GM12878 (cell line): ENCODE data around the gene RAB23. TPM values are rescaled to one million over a fixed set of nuclear protein-coding genes. Genes with fewer than 3 reads are reported as not detected.

ENCODE experiments used
- ATAC-seq: fragments of 200-7000 bp; cut with Tn5 transposase; 3 replicates; pipeline ENCODE4 v1.9.1; 2020; ENCODE audit warnings: mild to moderate bottlenecking, moderate library complexity
- BruUV-seq: library from RNA; stranded (reverse); fragments of 400-500 nt; replicated peaks from 2 replicates; lab custom pipeline; 2021; lab: Mats Ljungman, UMichigan
- CTCF ChIA-PET: fragments of 300-600 bp; sonication (Branson Sonifier 250); formaldehyde crosslinking; extraction: SDS; loops from one replicate; lab custom pipeline; 2021; ENCODE audit warnings: inconsistent platforms; lab: Yijun Ruan, JAX
- POLR2A ChIA-PET: fragments of 350-600 bp; formaldehyde crosslinking; extraction: SDS; loops from one replicate; lab custom pipeline; 2021; ENCODE audit warnings: inconsistent platforms; lab: Charles Lee
- RAD21 ChIA-PET: fragments of 300-600 bp; sonication (Branson Sonifier 250); formaldehyde crosslinking; loops from one replicate; lab custom pipeline; 2023; ENCODE audit warnings: antibody characterized with exemption; ENCODE audit not compliant: unreplicated experiment; lab: Charles Lee
- SMC1A ChIA-PET: fragments of 300-600 bp; sonication (Branson Sonifier 250); formaldehyde crosslinking; loops from one replicate; lab custom pipeline; 2023; ENCODE audit not compliant: unreplicated experiment, uncharacterized antibody; lab: Charles Lee
- DNase-seq: peaks from one replicate; pipeline ENCODE4 v3.0.0-alpha.2; 2011; ENCODE audit warnings: low read depth, low spot score
- FAIRE-seq: peaks from 3 replicates; lab custom pipeline; 2011; peaks lifted over from hg19 to GRCh38; lab: Jason Lieb, UNC
- H2AFZ ChIP-seq: 2 replicates; pipeline ENCODE4 v1.6.0; 2011; ENCODE audit warnings: low read depth, low read length, control low read depth; ENCODE audit not compliant: control insufficient read depth
- H3K27ac ChIP-seq: 2 replicates; pipeline ENCODE4 v1.5.1; 2011; ENCODE audit warnings: control low read depth; ENCODE audit not compliant: control insufficient read depth, insufficient read depth
- H3K27me3 ChIP-seq, 2 experiments: replicated peaks in 1 of 2; 2 replicates each; pipeline versions ENCODE4 v1.6.0 to v1.6.1; 2011; ENCODE audit warnings: low read length in 1 of 2; ENCODE audit not compliant: control insufficient read depth in 2 of 2, insufficient read depth in 2 of 2
- H3K36me3 ChIP-seq, 2 experiments: 2 replicates each; pipeline ENCODE4 v1.5.1; 2011; ENCODE audit warnings: low read length in 1 of 2; ENCODE audit not compliant: control insufficient read depth in 2 of 2, insufficient read depth in 2 of 2
- H3K4me1 ChIP-seq: 2 replicates; pipeline ENCODE4 v1.6.1; 2011; ENCODE audit warnings: mild to moderate bottlenecking, low read length, moderate library complexity, mixed read lengths; ENCODE audit not compliant: control insufficient read depth, insufficient read depth
- H3K4me2 ChIP-seq: 2 replicates; pipeline ENCODE4 v1.6.0; 2011; ENCODE audit warnings: control low read depth; ENCODE audit not compliant: control insufficient read depth, insufficient read depth
- H3K4me3 ChIP-seq: fragments of 200-600 bp; sonication (generic); 2 replicates; pipeline ENCODE4 v1.5.1; 2016
- H3K79me2 ChIP-seq: 2 replicates; pipeline ENCODE4 v1.6.0; 2011; ENCODE audit warnings: low read length; ENCODE audit not compliant: control insufficient read depth, insufficient read depth
- H3K9ac ChIP-seq: 2 replicates; pipeline ENCODE4 v1.8.0; 2011; ENCODE audit warnings: low read length, control low read depth, mixed read lengths; ENCODE audit not compliant: control insufficient read depth, insufficient read depth
- H3K9me3 ChIP-seq: replicated peaks from 3 replicates; pipeline ENCODE4 v1.5.1; 2011; ENCODE audit warnings: mild to moderate bottlenecking, low read length; ENCODE audit not compliant: control insufficient read depth, insufficient read depth
- H4K20me1 ChIP-seq: 2 replicates; pipeline ENCODE4 v1.6.0; 2011; ENCODE audit not compliant: control insufficient read depth, insufficient read depth
- BACH1 ChIP-seq: fragments of 450-650 bp; IDR thresholded peaks from 2 replicates; pipeline ENCODE4 v1.6.1; 2017; ENCODE audit warnings: mild to moderate bottlenecking, borderline replicate concordance
- FOS ChIP-seq: IDR thresholded peaks from 3 replicates; pipeline ENCODE4 v1.6.1; 2011; ENCODE audit warnings: borderline replicate concordance; ENCODE audit not compliant: insufficient read length; ENCODE audit errors: extremely low read depth
- FOXM1 ChIP-seq: IDR thresholded peaks from 2 replicates; pipeline ENCODE4 v1.6.1; 2012; ENCODE audit warnings: low read depth, mild to moderate bottlenecking, inconsistent platforms, low read length, moderate library complexity
- HDGF ChIP-seq: fragments of 450-650 bp; IDR thresholded peaks from 2 replicates; pipeline ENCODE4 v1.6.1; 2016; ENCODE audit warnings: antibody characterized with exemption
- PKNOX1 ChIP-seq: fragments of 450-650 bp; IDR thresholded peaks from 2 replicates; pipeline ENCODE4 v1.6.1; 2016; ENCODE audit warnings: mild to moderate bottlenecking
- RUNX3 ChIP-seq: IDR thresholded peaks from 2 replicates; pipeline ENCODE4 v1.6.1; 2012; ENCODE audit warnings: low read length, inconsistent platforms
- SMAD1 ChIP-seq: fragments of 450-650 bp; IDR thresholded peaks from 2 replicates; pipeline ENCODE4 v1.6.1; 2018; ENCODE audit warnings: mild to moderate bottlenecking, low read depth; ENCODE audit not compliant: partially characterized antibody
- SMARCA5 ChIP-seq: fragments of 450-650 bp; IDR thresholded peaks from 2 replicates; pipeline ENCODE4 v1.6.1; 2017; ENCODE audit warnings: mild to moderate bottlenecking
- SP1 ChIP-seq: IDR thresholded peaks from one replicate; pipeline ENCODE4 v1.6.1; 2011; ENCODE audit warnings: low read depth, low read length
- SRF ChIP-seq, 2 experiments: IDR thresholded peaks; 2 replicates each; pipeline ENCODE4 v1.6.1; 2011; ENCODE audit warnings: low read depth in 2 of 2, low read length in 2 of 2, mild to moderate bottlenecking in 1 of 2, moderate library complexity in 1 of 2
- ZNF207 ChIP-seq: fragments of 450-650 bp; IDR thresholded peaks from 2 replicates; pipeline ENCODE4 v1.6.1; 2014; ENCODE audit warnings: antibody characterized with exemption, mild to moderate bottlenecking, borderline replicate concordance
- ZZZ3 ChIP-seq: IDR thresholded peaks from 2 replicates; pipeline ENCODE4 v1.6.1; 2011; ENCODE audit warnings: low read depth; ENCODE audit not compliant: control insufficient read depth, insufficient read length
- WGBS: methylation state at CpG from one replicate; pipeline ENCODE4 v1.1.6; 2016; ENCODE audit warnings: low lambda C conversion rate; ENCODE audit not compliant: insufficient replicate concordance, insufficient coverage; ENCODE audit errors: missing lambda C conversion rate; 5-methylcytosine and 5-hydroxymethylcytosine counted together
- in situ Hi-C: fragments of 300-500 bp; cut with MboI; formaldehyde crosslinking; loops from 9 replicates; pipeline ENCODE4 v1.14.3; 2018; ENCODE audit warnings: mixed read lengths
- intact Hi-C: fragments of 100-400 bp; cut with micrococcal nuclease; formaldehyde crosslinking; loops from one replicate; pipeline ENCODE4 v1.14.2; 2022; ENCODE audit not compliant: unreplicated experiment
- polyA plus RNA-seq, 11 experiments: library from polyadenylated mRNA; depleted of rRNA in 4 of 11; unstranded in 6 of 11; stranded (reverse) in 5 of 11; fragments of >200 nt; fragmentation: Nextera tagmentation in 4 of 11; fragmentation: Illumina TruSeq in 1 of 11; extraction: Ambion mirVana in 4 of 11; extraction: Trizol in 1 of 11; gene quantifications; 1 replicate in 1 of 11; 2 replicates in 10 of 11; pipeline versions ENCODE4 v1.2.1 to v1.2.3, GENCODE V29; 2011 to 2016; ENCODE audit warnings: inconsistent platforms in 2 of 11, missing spikeins in 2 of 11, low read depth in 1 of 11
- total RNA-seq, 4 experiments: library from RNA; depleted of rRNA in 3 of 4; stranded (reverse); fragments of >200 nt in 3 of 4; fragmentation: Illumina TruSeq in 1 of 4; extraction: Trizol in 1 of 4; gene quantifications; 2 replicates each; pipeline versions ENCODE4 v1.2.1 to v1.2.3, GENCODE V29; 2013 to 2021

The RAB23 gene
- total and polyA plus RNA-seq, 10 of the 15 experiments (the other 5 are each of a cell fraction or from before 2014, with no cell fraction given), result 0.80 to 6.0 (median 3.1) TPM

- Histone ChIP-seq H3K4me2 (no peak overlapping the region), H3K36me3 (peaks cover 0 to 2% of the 10 kb centered on the region in 2 experiments; a peak in 1 of 4 replicates), H4K20me1 (no peaks in the 10 kb centered on the region), H3K9ac (no peak overlapping the region), H3K79me2 (no peaks in the 10 kb centered on the region), H3K4me3 (no peak overlapping the region), H3K27me3 (no peaks in the 10 kb centered on the region), H3K9me3 (no peaks in the 10 kb centered on the region), H2AFZ (no peak overlapping the region), H3K27ac (no peak overlapping the region), H3K4me1 (no peaks in the 10 kb centered on the region)
- TF ChIP-seq SP1, result no peak
- no peak for TF ChIP-seq PKNOX1
- TF ChIP-seq ZZZ3, result no peak
- TF ChIP-seq BACH1, result no peak
- TF ChIP-seq HDGF, result no peak
- TF ChIP-seq SMARCA5, result no peak
- TF ChIP-seq FOS, result no peak
- no peak for TF ChIP-seq FOXM1
- TF ChIP-seq RUNX3, result no peak
- TF ChIP-seq SMAD1, result no peak
- no peak for TF ChIP-seq SRF (IDR thresholded peaks at IDR 0.05; ENCODE audit: low read depth in 2 of 2, low read length in 2 of 2)
- no peak for TF ChIP-seq ZNF207
- SMC1A ChIA-PET, result interaction anchor here (0.9 to 3.1 kb wide), 5 partner anchors 8 to 46 kb away, joined by 3 to 16 read pairs (median 4); partner anchors contain the start of gene BAG2
- ATAC-seq (no peak), DNase-seq (no peak), FAIRE-seq (peak; percentile 7)
- intact Hi-C loops (no loop called here), in situ Hi-C loops (loop anchor here (5.0 kb wide), 1 partner anchor 70 kb away; the partner anchor contains the start of gene ZNF451)
- POLR2A ChIA-PET, result no interaction called here
- BruUV-seq, result no TSS peak
- WGBS, result 100% methylated on average over 3 of the region's 3 CpGs
- CTCF ChIA-PET, result interaction anchor here (2.0 kb wide), 1 partner anchor 10 kb away, joined by 11 read pairs; the partner anchor contains the start of gene BAG2
- RAD21 ChIA-PET, result interaction anchor here (1.0 kb wide), 2 partner anchors 28 to 59 kb away, joined by 3 to 4 read pairs; partner anchors contain the start of gene RAB23
These were observed 59.6 kb downstream of the RAB23 start for GRCh38 chr6:57162516-57162915.
